Measurements from ENCODE around the gene NCK1.

The NCK1 gene

DNA sequence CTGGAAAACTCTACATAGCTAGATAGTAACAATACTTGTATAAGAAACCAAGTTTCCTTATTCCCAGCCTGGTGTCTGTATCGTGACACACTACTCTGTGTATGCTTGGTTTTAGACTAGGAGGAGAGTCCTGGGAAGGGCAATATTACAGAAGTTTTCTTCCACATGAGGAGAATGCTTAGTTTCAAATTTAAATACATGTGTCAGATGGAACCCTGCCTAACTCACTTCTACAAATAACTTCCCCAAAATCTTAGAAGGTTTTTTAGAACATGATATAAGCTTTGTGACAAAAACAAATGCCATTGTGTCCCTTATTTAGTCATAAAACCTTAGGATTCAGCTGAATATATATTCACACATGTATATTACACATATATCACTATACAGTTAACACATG is 88.6 kb downstream of the NCK1 start:
- TF ChIP-seq, protein P1, sequence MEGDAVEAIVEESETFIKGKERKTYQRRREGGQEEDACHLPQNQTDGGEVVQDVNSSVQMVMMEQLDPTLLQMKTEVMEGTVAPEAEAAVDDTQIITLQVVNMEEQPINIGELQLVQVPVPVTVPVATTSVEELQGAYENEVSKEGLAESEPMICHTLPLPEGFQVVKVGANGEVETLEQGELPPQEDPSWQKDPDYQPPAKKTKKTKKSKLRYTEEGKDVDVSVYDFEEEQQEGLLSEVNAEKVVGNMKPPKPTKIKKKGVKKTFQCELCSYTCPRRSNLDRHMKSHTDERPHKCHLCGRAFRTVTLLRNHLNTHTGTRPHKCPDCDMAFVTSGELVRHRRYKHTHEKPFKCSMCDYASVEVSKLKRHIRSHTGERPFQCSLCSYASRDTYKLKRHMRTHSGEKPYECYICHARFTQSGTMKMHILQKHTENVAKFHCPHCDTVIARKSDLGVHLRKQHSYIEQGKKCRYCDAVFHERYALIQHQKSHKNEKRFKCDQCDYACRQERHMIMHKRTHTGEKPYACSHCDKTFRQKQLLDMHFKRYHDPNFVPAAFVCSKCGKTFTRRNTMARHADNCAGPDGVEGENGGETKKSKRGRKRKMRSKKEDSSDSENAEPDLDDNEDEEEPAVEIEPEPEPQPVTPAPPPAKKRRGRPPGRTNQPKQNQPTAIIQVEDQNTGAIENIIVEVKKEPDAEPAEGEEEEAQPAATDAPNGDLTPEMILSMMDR (IDR thresholded peaks at IDR 0.05; ENCODE audit: extremely low read depth, missing control alignments) = no peak
- no peak for DNase-seq (ENCODE audit: low spot score)

DNA sequence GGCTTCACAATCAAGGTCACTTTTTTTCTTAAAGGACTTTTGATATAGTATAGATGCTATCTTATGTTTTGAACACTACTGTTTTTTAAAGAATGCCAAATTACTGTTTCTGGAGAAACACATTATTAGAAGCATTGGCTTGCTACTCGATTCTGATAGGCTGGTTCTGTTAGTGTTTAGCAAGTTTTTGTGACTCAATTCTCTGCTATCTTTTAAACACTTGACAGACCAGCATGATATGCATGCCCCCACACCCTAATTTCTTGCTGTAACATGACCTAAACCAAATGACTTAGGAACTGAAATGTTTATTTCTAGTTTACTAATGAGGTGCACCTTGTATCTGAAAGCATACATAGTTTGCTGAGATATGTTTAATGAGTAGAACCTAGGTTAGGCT is 90.3 kb downstream of the NCK1 start:
- no peak for DNase-seq (ENCODE audit: low spot score)
- TF ChIP-seq, protein P1 (IDR thresholded peaks at IDR 0.05; ENCODE audit: extremely low read depth, missing control alignments) = no peak

DNA sequence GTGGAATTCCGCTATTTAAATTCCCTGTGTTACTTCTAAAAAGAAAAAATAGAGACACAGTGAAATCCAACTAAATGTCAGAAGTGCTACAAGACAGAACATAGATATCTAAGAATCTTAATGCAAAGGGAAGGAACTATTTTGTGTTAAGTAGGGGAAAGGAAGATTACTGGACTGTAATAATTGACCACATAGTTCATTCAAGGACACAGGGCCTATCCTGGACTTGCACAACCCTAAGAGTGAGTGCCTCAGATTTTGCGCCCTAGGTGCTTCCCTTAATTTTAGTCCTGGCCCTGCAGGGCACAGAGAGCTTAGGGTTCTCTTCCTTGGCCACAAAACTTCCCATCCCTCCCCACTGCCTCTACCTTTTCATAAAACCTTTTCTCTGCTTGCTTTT is 92.2 kb downstream of the NCK1 start:
- no peak for DNase-seq (ENCODE audit: low spot score)
- TF ChIP-seq, protein P1 (IDR thresholded peaks at IDR 0.05; ENCODE audit: extremely low read depth, missing control alignments) = no peak

DNA sequence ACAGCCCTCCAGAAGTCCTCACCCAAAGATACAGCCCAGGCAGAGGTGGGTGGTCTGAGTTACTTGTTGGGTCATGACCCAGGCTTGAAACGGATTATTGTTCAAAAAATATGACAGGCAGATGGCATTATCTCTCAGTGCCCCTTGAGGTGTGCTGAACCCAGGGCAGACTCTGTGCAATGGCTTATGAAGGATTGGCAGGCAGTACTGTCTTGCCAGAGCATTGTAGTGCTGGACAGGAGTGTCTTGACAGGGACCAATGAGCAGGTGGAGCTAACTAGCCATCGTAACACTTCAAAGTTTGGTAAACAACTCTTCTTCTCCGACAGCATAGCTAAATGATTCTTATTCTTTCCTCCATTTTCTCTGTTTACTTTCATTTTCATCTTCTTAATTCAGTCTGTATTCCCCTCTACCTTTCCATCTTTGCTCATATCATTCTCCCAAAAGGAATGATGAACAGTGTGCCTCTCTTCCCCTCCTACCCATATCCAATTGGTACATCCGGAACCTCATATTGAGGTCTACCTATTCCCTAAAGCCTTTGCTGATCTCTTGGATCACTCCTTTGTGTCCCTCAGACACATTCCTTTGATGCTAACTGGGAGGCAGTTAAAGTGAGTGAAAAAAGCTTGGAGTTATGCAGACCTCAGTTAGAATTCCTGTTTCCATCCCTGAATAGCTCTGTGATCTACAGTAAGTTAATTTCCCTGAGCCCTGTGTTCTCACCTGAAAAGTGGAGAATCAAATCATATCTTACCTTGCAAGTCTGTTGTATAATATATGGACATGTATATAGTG is 93.2 kb downstream of the NCK1 start:
- TF ChIP-seq, protein P1 (IDR thresholded peaks at IDR 0.05; ENCODE audit: extremely low read depth, missing control alignments) = no peak
- DNase-seq (ENCODE audit: low spot score) = no peak

DNA sequence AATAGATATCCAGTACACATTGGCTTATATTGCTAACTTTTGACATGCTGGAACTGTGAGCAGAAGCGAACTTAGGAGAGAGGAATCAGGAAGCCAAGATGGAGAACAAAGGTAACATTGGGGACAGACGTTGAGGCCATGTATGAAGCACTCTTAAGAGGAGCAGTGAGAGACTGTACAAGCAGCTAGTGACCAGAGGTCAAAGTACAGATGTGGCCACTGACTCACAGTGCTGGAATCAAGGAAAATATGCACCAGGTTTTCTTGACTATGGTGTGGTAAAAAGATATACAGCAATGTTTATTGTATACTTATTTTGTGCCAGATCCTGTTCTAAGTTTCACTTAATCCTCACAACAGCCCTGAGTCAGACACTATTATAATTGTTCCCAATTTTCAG is 93.8 kb downstream of the NCK1 start:
- no peak for DNase-seq (ENCODE audit: low spot score)
- TF ChIP-seq, protein P1 (IDR thresholded peaks at IDR 0.05; ENCODE audit: extremely low read depth, missing control alignments) = no peak

DNA sequence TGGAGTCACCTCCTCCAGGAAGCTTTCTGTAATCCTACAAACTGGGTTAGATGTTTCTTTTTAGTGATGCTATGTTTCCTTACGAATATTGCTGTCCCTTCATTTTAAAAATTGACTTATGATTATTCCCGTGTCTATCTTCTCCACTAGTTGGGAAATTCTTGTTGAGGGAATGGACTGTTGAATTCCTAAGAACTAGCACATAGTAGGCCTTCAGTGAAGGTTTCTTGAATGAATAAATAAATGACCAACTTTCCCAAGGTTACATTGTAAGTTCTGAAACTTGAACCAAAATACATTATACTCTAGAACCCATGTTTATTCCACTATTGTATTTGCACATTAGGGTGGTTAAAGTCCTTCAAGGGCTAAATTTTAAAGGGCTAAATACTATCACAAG is 95.0 kb downstream of the NCK1 start:
- TF ChIP-seq, protein P1 (IDR thresholded peaks at IDR 0.05; ENCODE audit: extremely low read depth, missing control alignments) = no peak

DNA sequence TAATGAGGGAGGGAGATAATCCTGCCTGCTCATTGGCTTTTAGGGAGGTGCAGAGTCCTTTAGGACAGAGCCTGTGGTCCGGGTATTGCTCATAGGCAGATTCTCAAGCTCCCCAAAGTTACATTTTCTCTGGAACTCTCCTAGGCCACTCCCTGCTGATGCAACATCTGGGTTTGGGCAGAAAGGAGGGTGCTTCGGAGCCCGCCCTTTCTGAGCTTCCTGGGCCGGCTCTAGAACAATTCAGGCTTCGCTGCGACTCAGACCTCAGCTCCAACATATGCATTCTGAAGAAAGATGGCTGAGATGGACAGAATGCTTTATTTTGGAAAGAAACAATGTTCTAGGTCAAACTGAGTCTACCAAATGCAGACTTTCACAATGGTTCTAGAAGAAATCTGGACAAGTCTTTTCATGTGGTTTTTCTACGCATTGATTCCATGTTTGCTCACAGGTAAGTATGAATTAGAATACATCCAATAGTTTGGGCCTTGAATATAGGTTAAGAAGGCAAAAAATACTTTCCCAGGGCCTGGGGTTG is 95.8 kb downstream of the NCK1 start, which contains the start of gene IL20RB:
Gene IL20RB (plus strand): TSS at position 233 of the 538 bp plus-strand sequence. CDS start 131 bp downstream, at position 364.
- TF ChIP-seq, protein P1 (IDR thresholded peaks at IDR 0.05; ENCODE audit: extremely low read depth, missing control alignments) = no peak
- no peak for DNase-seq (ENCODE audit: low spot score)

More for the DNA sequence above, 95.0 kb downstream of the NCK1 start:
- no peak for DNase-seq (ENCODE audit: low spot score)

Data from GM20000 (cell line).